Inflammatory macrophage treated with lipopolysaccharide for 1 hour (primary cell): ENCODE data around the gene TRMT10B.

Source experiments
- DNase-seq, 2 donors: peaks; one replicate each; pipeline ENCODE4 v3.0.0-alpha.2; 2020 to 2022

The TRMT10B gene, protein sequence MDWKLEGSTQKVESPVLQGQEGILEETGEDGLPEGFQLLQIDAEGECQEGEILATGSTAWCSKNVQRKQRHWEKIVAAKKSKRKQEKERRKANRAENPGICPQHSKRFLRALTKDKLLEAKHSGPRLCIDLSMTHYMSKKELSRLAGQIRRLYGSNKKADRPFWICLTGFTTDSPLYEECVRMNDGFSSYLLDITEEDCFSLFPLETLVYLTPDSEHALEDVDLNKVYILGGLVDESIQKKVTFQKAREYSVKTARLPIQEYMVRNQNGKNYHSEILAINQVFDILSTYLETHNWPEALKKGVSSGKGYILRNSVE

DNA sequence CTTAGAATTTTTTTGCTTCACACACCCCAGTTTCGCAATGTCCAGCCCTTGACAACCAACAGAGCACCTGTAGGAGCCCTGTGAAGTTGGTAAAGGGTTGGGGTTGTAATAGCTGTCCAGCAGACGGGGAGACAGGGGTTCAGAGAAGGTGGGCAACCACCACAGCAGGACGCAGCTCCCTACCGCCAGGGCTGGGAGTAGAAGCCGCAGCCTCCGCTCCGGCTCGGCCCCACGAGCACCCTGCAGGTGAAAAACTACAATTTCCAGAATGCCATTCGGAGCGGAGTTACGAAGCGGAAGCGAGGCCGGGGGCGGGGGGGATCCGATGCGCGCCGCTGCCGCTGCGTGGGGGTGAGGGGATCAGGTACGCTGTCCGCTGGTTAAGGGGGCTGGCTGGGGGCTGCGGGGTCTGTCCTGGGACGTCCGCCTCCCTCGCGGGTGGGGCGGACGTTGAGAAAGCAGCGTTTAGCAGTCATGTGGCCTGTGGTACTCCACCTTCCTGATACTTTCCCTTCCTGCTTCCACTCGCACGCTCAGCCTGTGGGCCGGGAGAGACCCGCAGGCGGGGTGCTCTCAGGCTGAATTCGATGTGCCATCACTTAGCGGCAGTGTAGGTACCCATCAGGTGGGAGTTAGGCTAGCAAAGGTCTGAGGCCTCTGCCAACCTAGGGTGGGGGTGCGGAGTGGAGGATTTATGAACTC is at the start of gene TRMT10B:
Gene TRMT10B, plus strand, starts transcription at position 317 of the 702 bp plus-strand sequence. CDS start 8,127 bp downstream, outside the sequence.
- DNase-seq, result peak; percentile 59 to 74

DNA sequence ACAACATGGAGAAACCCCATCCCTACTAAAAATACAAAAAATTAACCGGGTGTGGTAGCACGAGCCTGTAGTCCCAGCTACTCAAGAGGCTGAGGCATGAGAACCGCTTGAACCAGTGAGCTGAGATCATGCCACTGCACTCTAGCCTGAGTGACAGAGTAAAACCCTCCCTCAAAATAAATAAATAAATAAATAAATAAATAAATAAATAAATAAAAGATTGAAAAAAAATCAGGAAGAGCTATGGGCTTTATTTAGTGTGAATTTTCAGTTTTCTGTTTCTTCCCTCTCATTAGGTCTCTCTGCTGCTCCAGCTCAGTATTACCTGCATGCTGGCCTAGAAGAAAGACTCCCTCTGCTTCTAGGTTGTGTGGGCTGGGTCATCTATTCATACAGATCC is 47.8 kb upstream of the TRMT10B start:
- DNase-seq, result no peak

DNA sequence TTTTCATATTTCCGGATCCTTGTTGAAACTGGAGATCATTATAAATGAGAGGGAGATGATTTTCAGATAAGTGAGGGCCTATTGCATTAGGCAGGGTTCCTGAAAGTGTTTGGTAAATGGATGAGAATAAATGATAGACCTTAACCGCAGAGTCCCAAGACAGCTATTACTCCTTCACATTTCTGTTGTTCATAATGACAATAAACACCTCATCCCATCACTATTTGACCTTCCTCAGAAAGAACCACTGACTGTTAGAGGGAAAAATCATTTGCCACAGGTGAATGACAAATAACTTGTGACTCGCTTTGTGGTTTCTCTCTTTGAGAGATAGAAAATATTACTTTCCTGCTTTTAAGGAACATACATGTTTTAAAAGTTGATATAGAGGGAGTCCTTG is 47.3 kb upstream of the TRMT10B start:
- DNase-seq, result no peak

DNA sequence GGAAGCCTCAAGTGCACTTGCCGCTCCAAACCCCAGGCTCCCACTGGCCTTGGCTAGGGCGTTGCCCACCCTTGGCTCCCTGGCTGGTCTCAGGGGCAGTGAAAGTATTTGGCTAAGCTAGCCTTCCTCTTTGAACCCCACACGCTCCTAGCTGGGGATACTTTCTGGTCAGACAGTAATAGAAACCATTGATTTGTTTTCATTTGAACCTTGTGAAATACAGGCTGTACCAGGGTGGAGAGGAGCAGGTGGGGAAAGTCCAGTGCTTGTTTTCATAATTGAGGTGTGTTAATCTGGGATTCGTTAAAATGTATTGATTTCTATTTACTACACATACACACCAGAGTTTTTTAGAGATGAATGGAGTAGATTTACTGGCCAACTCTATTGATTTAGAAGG is 45.9 kb upstream of the TRMT10B start:
- no peak for DNase-seq

DNA sequence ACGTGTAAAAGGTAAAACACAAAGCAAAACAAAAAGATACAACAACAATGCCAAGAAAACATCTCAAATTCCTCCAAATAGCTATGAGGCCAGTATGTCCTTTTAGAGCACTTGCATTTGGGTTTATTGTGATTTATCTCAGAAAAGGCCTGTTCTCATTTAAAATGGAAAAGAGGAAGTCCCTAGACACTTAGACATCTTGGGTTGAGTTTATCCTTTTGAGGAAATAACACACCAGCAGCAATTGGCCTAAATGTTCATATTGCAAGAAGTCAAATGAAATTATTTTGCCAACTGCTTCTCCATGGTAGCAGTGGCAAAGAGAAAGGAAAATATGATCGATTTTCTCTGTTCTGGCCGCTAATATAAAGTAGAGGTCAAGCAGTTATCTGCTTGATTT is 43.6 kb upstream of the TRMT10B start:
- DNase-seq, result peak; percentile 2

DNA sequence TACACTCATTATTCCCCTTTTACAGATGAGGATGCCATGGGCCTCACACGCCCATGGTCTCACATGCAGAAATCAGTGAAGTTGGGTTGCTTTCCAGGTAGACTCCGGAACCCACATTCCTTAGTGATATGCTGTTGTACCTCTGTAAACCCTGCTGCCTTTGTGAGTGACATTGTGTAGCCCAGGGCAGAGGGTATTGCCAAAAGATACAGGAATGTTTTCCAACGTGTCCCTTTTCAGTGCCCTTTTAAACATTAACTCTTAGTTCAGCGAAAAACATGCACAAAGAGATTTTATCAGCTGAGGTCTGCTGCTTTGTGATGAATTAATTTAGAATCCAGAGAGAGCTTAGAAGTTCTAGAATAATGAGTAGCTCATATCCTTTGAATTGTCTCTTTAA is 38.3 kb upstream of the TRMT10B start:
- no peak for DNase-seq

DNA sequence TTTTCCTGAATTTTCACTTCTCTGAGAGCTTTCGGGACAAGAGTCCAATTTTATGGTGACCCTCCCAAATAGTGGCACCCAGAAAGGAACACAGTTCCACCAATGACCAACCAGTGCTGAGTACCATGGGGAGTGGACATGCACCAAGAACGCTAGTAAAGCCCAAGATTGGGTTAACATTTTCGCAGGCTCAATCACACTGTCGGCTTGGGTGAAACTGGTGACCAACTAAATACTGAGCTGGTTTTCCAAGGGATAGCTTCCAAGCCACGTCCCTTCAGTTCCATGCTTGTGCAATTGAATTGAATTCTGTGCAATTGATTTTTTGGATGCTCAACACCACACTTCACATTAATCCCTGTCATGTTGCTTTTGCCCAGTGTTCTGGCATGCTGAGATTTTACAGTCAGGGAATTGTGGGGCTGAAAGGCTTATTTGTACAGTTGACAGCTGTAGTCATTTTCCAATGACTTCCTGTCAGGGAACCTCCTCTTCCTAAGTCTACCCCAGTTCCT is 37.6 kb upstream of the TRMT10B start:
- DNase-seq, result no peak

DNA sequence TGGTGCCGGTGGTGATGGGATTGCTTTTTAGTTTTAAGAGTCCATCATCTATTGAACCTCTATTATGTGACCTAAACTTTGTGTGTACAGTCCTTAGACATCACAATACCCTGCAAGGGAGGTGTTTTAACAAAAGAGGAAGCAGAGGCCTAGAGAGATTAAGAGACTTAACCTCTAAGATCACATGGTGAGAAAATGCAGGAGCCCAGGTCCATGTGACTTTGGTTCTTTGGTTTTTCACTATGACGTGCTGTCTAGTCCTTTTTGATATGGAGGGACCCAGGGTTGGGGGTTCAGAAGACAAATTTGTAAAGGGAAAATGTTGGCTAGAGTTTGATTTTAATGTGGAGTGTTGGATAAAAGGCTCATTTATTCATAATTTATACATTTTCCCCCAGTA is 34.1 kb upstream of the TRMT10B start:
- no peak for DNase-seq

DNA sequence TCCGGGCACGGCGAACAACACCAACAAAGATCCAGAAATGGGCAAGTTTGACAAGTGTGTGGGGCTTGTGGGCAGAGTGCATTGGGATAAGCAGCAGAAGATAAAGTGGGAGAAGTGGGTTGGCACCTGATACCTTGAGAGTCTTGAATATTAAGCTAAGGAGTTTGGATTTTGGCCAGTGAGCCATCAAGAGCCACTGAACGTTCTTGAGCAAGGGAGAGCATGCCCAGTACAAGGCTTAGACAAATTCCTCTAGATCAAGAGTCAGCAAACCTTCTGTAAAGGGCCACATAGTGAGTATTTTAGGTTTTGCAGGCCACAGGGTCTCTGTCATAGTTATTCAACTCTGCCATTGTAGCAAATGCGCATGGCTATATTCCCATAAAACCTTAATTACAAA is 26.6 kb upstream of the TRMT10B start:
- DNase-seq, result no peak

DNA sequence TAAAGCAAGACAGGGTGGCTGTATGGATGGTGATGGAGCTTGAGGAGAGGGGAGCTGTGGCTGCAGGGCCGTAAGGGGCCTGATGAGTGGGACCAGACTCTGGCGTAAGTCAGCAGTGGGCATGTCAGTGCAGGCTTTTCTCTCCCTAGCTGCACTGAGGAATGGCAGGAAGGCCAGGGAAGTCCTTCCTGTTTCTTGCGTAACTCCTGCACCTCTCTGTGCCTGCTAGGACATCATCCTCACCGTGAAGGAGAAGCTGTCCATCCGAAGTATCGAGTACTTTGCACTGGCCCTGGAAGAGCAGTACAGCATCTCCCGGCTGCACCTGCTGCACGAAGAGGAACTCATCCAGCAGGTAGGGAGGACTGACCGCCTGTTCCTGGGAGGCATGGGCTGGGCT is 24.1 kb upstream of the TRMT10B start:
- DNase-seq, result no peak

DNA sequence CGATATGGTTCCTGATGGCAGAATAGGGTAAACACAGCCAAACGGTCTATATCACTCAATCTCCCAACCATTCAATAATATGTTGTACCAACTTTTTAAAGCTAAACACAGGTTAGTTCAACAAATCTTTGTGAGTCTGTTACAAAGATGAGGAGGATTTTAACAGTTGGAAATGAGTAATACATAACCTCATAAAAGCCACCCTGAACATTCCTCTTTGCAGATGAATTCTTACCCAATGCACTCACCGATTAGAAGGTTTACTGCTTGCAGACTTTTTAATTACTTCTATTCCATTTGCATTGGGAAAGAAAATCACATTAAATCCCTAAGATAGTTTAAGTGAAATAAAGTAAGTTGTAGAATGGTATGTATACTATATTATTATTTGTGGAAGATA is 23.3 kb upstream of the TRMT10B start:
- DNase-seq, result no peak

DNA sequence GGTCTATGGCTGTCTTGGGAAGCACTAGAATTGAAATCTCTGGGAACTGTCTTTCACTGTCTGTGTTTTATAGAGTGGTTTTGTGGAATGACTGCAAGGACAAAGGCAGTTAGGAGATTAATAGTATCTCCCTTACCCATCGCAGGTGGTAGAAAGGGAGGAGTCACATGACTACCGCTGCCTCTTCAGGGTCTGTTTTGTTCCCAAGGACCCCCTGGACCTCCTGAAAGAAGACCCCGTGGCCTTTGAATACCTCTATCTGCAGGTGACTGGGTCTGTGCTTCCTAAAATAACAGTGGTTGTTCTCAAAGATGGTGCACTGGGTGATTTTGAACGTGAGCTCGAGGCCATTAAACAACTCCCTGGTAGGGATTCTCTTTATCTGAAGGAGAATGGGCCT is 22.8 kb upstream of the TRMT10B start:
- DNase-seq, result no peak

DNA sequence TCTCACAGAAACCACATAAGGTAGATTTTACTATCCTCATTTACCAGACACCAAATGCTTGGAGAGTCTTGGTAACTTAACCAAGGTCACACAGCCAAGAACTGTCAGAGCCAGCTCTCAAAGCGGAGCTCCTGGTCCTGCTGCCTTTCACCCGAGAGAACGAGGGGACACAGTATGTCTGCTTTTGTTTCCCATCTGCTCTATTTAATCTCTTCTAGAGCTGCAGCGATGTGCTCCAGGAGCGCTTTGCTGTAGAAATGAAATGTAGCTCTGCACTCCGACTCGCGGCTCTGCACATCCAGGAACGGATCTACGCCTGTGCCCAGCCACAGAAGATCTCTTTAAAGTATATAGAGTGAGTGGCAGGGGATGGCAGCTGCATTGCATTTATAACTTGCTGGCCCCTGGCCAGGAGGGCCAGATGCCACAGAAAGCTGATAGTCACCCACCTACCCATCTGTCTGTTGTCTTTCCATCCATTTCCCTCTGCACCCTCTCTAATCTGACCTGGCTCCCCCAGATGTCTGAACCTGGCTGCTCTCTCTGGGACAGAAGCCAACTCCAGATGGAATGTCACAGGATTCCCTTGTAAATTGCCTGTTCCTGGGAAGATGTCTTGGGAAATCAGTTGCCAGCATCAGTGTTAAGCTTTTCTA is 21.4 kb upstream of the TRMT10B start:
- DNase-seq, result no peak

DNA sequence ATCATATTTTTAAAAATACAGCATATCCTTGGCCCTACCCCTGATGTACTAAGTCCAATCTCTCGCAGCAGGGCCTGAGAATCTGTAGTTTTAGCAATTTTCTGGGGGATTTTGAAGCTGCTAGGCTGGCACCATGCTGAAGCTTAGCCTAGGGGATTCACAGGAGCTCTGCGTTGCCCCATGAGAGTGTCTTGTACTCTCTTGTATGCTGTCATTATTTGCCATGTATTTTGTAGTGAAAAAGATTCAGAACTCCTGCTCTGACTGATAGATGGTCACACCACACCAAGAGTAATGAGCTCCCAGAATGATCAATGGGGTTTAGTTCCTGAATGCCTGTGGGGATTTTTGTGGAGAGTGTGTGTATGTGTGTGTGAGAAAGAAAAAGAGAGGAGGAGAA is 20.7 kb upstream of the TRMT10B start:
- DNase-seq, result no peak

DNA sequence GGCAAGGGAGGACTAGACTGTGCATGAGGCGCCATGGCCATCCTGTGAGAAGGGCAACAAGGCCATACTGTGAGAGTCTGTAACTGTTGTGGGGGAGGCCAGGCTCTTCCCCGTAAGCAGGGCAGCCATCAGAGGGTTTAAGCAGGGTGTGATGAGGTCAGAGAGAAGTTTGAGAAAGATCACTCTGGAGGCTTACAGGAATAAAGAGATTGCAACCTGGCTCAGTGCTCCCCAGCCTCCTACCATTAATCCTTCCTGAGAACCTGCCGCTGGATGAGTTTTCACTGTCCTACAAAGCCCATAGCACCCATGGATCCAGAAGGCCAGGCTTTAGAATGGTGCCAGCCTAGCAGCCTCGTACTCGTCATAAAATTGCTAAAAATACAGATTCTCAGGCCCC is 14.4 kb upstream of the TRMT10B start:
- DNase-seq, result no peak

DNA sequence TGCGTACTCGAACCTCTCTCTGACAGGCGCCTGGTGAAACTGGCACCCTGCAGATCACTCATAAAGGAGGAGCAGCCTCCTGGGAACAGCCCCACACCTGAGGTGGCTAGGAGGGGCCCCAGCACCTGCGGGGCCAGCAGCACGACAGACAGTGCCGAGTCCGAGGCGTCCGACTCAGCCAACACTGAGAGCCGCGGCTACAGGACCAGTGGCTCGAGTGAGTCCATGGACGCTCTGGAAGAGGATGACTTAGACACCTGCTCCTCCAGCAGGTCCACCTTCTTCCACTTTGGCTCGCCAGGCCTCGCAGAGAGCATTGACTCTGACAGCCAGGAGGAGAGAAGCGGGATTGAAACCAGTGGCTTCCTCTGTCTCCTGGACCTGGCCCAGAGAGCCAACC is 13.5 kb upstream of the TRMT10B start:
- DNase-seq, result no peak

DNA sequence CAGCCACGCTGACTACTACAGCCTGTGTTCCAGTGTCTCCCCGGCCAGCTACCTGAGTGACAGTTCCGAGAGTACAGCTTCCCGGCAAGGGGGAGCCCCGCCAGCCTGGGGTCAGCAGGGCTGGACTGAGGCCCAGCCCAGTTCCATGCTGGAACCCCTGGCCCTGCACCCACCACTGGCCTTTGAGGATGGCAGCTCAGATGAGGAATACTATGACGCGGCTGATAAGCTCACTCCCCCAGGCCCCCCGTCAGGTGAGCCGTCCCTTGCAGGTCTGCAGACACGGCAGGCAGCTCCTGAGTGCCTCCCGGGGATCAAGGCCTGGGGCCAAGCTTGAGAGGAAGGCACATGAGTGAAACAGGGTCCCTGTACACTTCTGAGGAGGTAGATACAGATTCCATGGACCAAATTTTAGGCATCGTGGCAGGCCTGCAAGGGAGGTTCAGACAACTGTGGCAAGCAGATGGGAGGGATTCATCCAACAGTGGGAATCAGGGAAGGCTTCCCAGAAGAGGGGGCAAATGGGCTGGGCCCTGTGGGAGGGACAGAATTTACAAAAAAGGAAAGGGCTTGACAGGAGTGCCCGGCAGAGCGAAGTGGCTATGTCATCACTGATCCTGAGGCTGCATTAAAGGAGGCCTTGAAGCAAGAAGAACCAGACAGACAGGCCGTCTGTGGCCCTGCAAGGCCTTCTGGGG is 12.8 kb upstream of the TRMT10B start:
- no peak for DNase-seq

DNA sequence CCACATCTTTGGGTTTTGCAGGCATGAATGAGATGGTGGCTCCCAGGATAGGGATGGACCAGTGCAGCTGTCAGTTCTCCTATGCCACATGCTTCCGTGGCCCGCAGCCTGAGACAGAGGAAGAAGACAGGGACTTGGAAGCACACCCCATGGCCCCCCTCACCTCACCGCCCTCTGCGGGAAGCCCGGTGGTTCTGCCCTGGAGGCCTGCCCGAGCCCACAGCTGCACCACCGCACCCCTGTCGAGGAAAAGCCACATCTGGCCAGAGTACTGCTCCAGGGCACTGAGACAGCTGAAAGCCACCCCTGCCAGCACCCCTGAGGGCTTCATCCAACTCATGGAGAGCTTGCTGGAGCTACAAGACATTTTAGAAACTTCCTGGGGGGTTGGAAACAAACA is 7.6 kb upstream of the TRMT10B start:
- no peak for DNase-seq

DNA sequence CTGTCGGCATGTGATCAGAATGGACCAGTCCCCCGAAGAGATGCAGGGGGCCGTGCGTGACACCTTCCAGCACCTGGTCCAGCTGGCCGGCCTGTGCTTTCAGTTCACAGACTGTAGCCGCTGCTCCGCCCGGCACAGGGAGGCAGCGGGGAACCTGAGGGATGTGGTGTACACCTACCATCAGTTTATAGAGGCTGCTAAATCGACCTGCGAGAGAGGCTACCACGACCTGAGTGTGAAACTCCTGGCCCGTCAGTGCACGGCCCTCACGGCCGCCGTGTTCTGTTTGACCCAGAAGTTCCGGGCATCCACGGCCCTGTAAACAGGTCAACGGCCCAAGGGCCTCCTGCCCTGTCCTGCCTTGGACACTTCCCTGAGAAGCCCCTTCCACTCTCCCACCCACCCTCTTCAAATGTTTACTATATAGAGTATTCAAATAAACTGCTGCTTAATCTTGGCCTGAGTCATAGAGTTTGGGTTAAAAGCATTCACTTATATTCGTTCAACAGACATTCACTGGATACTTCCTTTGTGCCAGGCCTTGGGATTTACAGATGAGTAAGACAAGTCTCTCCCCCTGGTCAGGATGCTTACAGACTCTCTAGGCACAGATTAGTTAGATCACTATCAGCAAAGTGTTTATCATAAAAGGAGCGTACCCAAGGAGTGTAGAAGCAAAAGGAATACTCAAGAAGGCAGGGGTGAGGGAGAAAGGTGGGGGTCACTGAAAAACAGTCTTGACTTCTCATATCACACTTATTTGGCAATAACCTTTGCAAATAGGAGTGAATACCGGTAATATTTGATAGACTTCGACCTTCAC is 6.9 kb upstream of the TRMT10B start:
- DNase-seq, result no peak

DNA sequence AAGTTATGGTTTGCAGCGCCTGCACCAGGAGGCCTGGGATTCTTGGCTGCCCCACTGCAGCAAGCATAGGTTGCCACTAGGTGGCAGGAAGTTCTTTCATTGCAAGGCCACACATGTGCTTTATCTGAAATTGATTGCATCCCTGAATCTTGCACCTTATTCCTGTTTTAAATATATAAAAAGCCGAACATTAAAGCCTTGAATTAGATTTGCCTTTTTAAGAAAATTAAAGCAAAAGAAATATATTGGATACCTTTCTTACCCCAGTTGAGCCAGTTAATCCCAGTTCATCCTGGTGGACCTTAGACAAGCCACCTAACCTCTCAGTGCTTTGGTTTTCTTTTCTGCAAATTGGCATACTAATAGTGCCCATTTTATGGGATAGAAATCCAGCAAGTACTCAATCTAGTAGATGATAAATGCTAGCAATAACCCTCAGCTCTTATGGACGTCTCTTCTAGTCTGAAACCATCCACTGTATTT is 6.3 kb upstream of the TRMT10B start:
- peak; percentile 17 to 63 for DNase-seq

DNA sequence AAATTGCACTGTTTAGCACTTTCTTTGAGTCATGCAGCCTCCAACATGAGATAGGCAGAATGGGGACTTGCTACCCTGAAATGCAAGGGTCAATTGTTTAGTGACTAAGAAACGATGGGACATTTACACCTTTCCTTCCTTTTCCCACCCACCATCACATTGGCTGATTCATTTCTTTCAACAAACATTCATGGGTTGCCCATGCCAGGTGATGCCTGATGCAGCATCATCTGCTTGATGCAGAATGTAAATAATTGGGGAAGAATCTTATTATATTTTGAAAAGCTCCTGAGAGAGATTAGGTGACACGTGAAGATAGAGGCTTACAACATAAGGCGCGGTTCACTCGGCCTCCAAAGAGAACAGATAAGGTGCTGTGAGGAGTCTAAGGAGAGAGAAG is 4.5 kb upstream of the TRMT10B start:
- DNase-seq, result no peak

DNA sequence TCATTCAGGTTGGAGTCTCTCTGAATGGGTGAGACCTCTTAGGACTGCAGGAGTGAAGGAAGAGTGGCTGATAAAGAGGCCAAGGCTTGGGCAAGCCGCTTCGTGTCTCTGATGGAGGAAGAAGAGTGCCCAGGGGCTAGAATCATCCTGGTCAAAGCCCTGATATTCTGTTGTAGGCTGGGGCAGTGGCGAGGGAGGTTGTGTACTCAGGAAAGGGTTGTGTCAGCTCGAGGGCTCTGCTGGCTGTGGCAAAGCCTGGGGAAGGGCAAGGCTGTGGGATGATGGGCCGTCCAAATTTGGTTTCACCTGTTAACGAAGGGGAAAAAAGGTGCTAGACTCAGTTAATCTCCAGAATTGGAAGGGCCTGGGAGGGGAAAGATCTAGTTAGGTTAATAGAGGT is 2.4 kb upstream of the TRMT10B start:
- no peak for DNase-seq
